GM04504 (cell line): ENCODE measurements around the gene RPL36.
"Not testable (repeated sequence)": the region's sequence is repeated elsewhere in the genome, so short reads cannot be mapped to it uniquely, and the experiment has no call there.

ENCODE experiments used
- DNase-seq: peaks from one replicate; pipeline ENCODE4 v3.0.0-alpha.2; 2012; ENCODE audit warnings: low read depth

RPL36 gene

GRCh38 chr19:5706876-5707573, 16.9 kb downstream of the RPL36 start:
- no peak for DNase-seq

GRCh38 chr19:5707576-5708575, 17.8 kb downstream of the RPL36 start:
- no peak for DNase-seq

GRCh38 chr19:5711025-5711424, 20.9 kb downstream of the RPL36 start:
- DNase-seq = no peak

GRCh38 chr19:5711713-5712161, 21.6 kb downstream of the RPL36 start:
- DNase-seq = no peak

GRCh38 chr19:5713228-5713627, 23.1 kb downstream of the RPL36 start:
- DNase-seq = no peak

- DNase-seq = no peak
These were observed 24.7 kb downstream of the RPL36 start for GRCh38 chr19:5714816-5715215.

GRCh38 chr19:5717215-5717935, 27.3 kb downstream of the RPL36 start:
- DNase-seq = no peak

GRCh38 chr19:5718037-5718578, 28.0 kb downstream of the RPL36 start:
- DNase-seq = no peak

- DNase-seq = peak; percentile 67
These were observed 28.6 kb downstream of the RPL36 start for GRCh38 chr19:5718579-5719273.

- no peak for DNase-seq
These were observed 29.3 kb downstream of the RPL36 start for GRCh38 chr19:5719274-5719960.

GRCh38 chr19:5719961-5720790, 30.1 kb downstream of the RPL36 start, which contains the start of the genes CATSPERD and LONP1:
CATSPERD (plus strand) TSS chr19:5720637; CDS start chr19:5720738, 101 bp downstream.
LONP1 (minus strand) TSS chr19:5720146; CDS start chr19:5720132, 14 bp downstream.
- DNase-seq = peak; percentile 98

GRCh38 chr19:5727453-5728050, 37.5 kb downstream of the RPL36 start:
- DNase-seq = no peak

- not testable (repeated sequence) for DNase-seq
These were observed 43.1 kb downstream of the RPL36 start for GRCh38 chr19:5733172-5733571.

- DNase-seq = no peak
These were observed 48.3 kb downstream of the RPL36 start for GRCh38 chr19:5738423-5738822.
